Measurements from ENCODE around the gene EPB41L4B.

GRCh38 chr9:109156708-109157107 is 164.2 kb downstream of the EPB41L4B start:
- TF ChIP-seq CTCF (IDR thresholded peaks at IDR 0.05; ENCODE audit: low read length) (no peak), EZH2 (IDR thresholded peaks at IDR 0.05; ENCODE audit: borderline replicate concordance, low read length) (no peak)

Measured in OCI-LY1 (cell line).